Measurements from ENCODE around the gene PRKCH. TPM values are rescaled to one million over a fixed set of nuclear protein-coding genes. Genes with fewer than 3 reads are reported as not detected.

The PRKCH gene
- total and polyA plus RNA-seq, 7 donors: 4.2 to 19.9 (median 10.0) TPM

GRCh38 chr14:61335671-61336275, 14.4 kb downstream of the PRKCH start:
- H3K9me3 ChIP-seq: no peaks in the 10 kb centered on the region
- H3K4me3 ChIP-seq: no peak overlapping the region
- WGBS, 2 donors: 47 to 83% methylated on average over 1 of the region's 1 CpG
- H3K4me1 ChIP-seq: no peaks in the 10 kb centered on the region
- intact Hi-C loops (cut with DNase I): no loop called here
- DNase-seq: no peak
- H3K27me3 ChIP-seq: no peaks in the 10 kb centered on the region
- no peaks in the 10 kb centered on the region for H3K36me3 ChIP-seq
- no peak for TF ChIP-seq CTCF (IDR thresholded peaks at IDR 0.05)
- TF ChIP-seq EP300 (IDR thresholded peaks at IDR 0.05): no peak
- no peak for TF ChIP-seq POLR2A (IDR thresholded peaks at IDR 0.05)
- TF ChIP-seq POLR2AphosphoS5 (IDR thresholded peaks at IDR 0.05): no peak
- H3K27ac ChIP-seq: no peak overlapping the region

GRCh38 chr14:61337893-61338292, 16.5 kb downstream of the PRKCH start:
- Histone ChIP-seq H3K9me3 (no peaks in the 10 kb centered on the region), H3K36me3 (no peaks in the 10 kb centered on the region), H3K4me1 (no peaks in the 10 kb centered on the region), H3K27ac (peak overlapping the region in 1 of 4 donors; percentile 6), H3K4me3 (no peak overlapping the region), H3K27me3 (no peaks in the 10 kb centered on the region)
- intact Hi-C loops (cut with DNase I): no loop called here
- no peak for DNase-seq
- 56 to 78% methylated on average over 4 of the region's 4 CpGs for WGBS, 2 donors
- no peak for TF ChIP-seq POLR2AphosphoS5 (IDR thresholded peaks at IDR 0.05)
- TF ChIP-seq POLR2A (IDR thresholded peaks at IDR 0.05): no peak
- TF ChIP-seq CTCF (IDR thresholded peaks at IDR 0.05): no peak
- no peak for TF ChIP-seq EP300 (IDR thresholded peaks at IDR 0.05)

GRCh38 chr14:61338457-61338856, 17.1 kb downstream of the PRKCH start:
- Histone ChIP-seq H3K27ac (no peak overlapping the region), H3K4me1 (no peaks in the 10 kb centered on the region), H3K27me3 (no peaks in the 10 kb centered on the region), H3K36me3 (no peaks in the 10 kb centered on the region), H3K9me3 (no peaks in the 10 kb centered on the region), H3K4me3 (no peak overlapping the region)
- intact Hi-C loops (cut with DNase I): no loop called here
- TF ChIP-seq EP300 (IDR thresholded peaks at IDR 0.05): no peak
- TF ChIP-seq POLR2A (IDR thresholded peaks at IDR 0.05): no peak
- TF ChIP-seq CTCF (IDR thresholded peaks at IDR 0.05): no peak
- no peak for TF ChIP-seq POLR2AphosphoS5 (IDR thresholded peaks at IDR 0.05)
- no peak for DNase-seq
- 89 to 91% methylated on average over 2 of the region's 2 CpGs for WGBS, 2 donors

GRCh38 chr14:61341275-61342206, 20.2 kb downstream of the PRKCH start:
- no peak for DNase-seq
- WGBS, 2 donors: 71 to 80% methylated on average over 5 of the region's 5 CpGs
- Histone ChIP-seq H3K36me3 (no peaks in the 10 kb centered on the region), H3K27ac (peak overlapping the region in 2 of 4 donors; percentile 11 to 18), H3K4me3 (no peak overlapping the region), H3K27me3 (no peaks in the 10 kb centered on the region), H3K4me1 (peaks cover 0 to 10% (median 0%) of the 10 kb centered on the region in 4 donors), H3K9me3 (no peaks in the 10 kb centered on the region)
- TF ChIP-seq POLR2AphosphoS5 (IDR thresholded peaks at IDR 0.05): no peak
- no peak for TF ChIP-seq EP300 (IDR thresholded peaks at IDR 0.05)
- no peak for TF ChIP-seq POLR2A (IDR thresholded peaks at IDR 0.05)
- no peak for TF ChIP-seq CTCF (IDR thresholded peaks at IDR 0.05)
- intact Hi-C loops (cut with DNase I): no loop called here

Measured in sigmoid colon (tissue), 7 donors.